CD8-positive, alpha-beta memory T cell (primary cell): ENCODE data around the gene CCS. TPM values are rescaled to one million over a fixed set of nuclear protein-coding genes. Genes with fewer than 3 reads are reported as not detected.

Experiments used
- CTCF ChIA-PET: fragments of 350-600 bp; sonication (Branson Sonifier 250); formaldehyde crosslinking; loops from one replicate; lab custom pipeline; 2021; ENCODE audit warnings: antibody characterized with exemption; lab: Charles Lee
- POLR2A ChIA-PET: fragments of 350-600 bp; sonication (Branson Sonifier 250); formaldehyde crosslinking; loops from one replicate; lab custom pipeline; 2021; ENCODE audit warnings: antibody characterized with exemption; lab: Charles Lee
- DNase-seq, 5 donors: peaks; one replicate each; pipeline versions ENCODE4 v3.0.0 to v3.0.0-alpha.2; 2020 to 2022; ENCODE audit warnings: mixed read lengths in 1 of 5
- H3K27ac ChIP-seq: one replicate; pipeline ENCODE4 v1.7.0; 2013; ENCODE audit warnings: low read depth, mild to moderate bottlenecking, low read length, moderate library complexity
- H3K27me3 ChIP-seq: 2 replicates; pipeline ENCODE4 v1.7.0; 2013; ENCODE audit warnings: low read length, mild to moderate bottlenecking; ENCODE audit not compliant: insufficient read depth, poor library complexity, severe bottlenecking
- H3K36me3 ChIP-seq: 2 replicates; pipeline ENCODE4 v1.7.0; 2013; ENCODE audit warnings: mild to moderate bottlenecking, low read length, moderate library complexity; ENCODE audit not compliant: insufficient read depth
- H3K4me1 ChIP-seq: 2 replicates; pipeline ENCODE4 v1.7.0; 2013; ENCODE audit warnings: mild to moderate bottlenecking, low read length, moderate library complexity; ENCODE audit not compliant: insufficient read depth
- H3K4me3 ChIP-seq: 2 replicates; pipeline ENCODE4 v1.7.0; 2013; ENCODE audit warnings: mild to moderate bottlenecking, low read length
- H3K9me3 ChIP-seq: 2 replicates; pipeline ENCODE4 v1.7.0; 2013; ENCODE audit warnings: mild to moderate bottlenecking, low read length
- H3K27ac Mint-ChIP-seq, 8 donors: one replicate each; pipeline ENCODE4 v1.8.0; 2020 to 2021; ENCODE audit warnings: mixed read lengths in 8 of 8, mild to moderate bottlenecking in 6 of 8, inconsistent platforms in 3 of 8, moderate library complexity in 3 of 8
- H3K27me3 Mint-ChIP-seq, 2 donors: one replicate each; pipeline ENCODE4 v1.8.0; 2020 to 2021; ENCODE audit warnings: mixed read lengths in 2 of 2, mild to moderate bottlenecking in 1 of 2, moderate library complexity in 1 of 2
- H3K36me3 Mint-ChIP-seq, 3 donors: one replicate each; pipeline ENCODE4 v1.8.0; 2020 to 2021; ENCODE audit warnings: mixed read lengths in 3 of 3, inconsistent platforms in 1 of 3, mild to moderate bottlenecking in 1 of 3
- H3K4me1 Mint-ChIP-seq, 3 donors: one replicate each; pipeline ENCODE4 v1.8.0; 2020 to 2021; ENCODE audit warnings: mixed read lengths in 3 of 3, inconsistent platforms in 1 of 3, mild to moderate bottlenecking in 1 of 3
- H3K4me3 Mint-ChIP-seq, 7 donors: one replicate each; pipeline ENCODE4 v1.8.0; 2020 to 2021; ENCODE audit warnings: mixed read lengths in 7 of 7, mild to moderate bottlenecking in 6 of 7, moderate library complexity in 4 of 7, inconsistent platforms in 2 of 7
- H3K9me3 Mint-ChIP-seq, 5 donors: one replicate each; pipeline ENCODE4 v1.8.0; 2020 to 2022; ENCODE audit warnings: mixed read lengths in 5 of 5, mild to moderate bottlenecking in 3 of 5, moderate library complexity in 2 of 5, inconsistent platforms in 1 of 5
- polyA plus RNA-seq: library from polyadenylated mRNA; unstranded; fragments of 300-500 nt; fragmentation: Illumina TruSeq; gene quantifications from one replicate; pipeline ENCODE4 v1.2.3, GENCODE V29; 2021
- total RNA-seq, 2 experiments: library from RNA; stranded (reverse); gene quantifications; one replicate each; pipeline ENCODE4 v1.2.3, GENCODE V29; 2021

Gene CCS
- total and polyA plus RNA-seq, 3 experiments from 2014 or later = 24.1 to 41.1 (median 25.7) TPM

DNA sequence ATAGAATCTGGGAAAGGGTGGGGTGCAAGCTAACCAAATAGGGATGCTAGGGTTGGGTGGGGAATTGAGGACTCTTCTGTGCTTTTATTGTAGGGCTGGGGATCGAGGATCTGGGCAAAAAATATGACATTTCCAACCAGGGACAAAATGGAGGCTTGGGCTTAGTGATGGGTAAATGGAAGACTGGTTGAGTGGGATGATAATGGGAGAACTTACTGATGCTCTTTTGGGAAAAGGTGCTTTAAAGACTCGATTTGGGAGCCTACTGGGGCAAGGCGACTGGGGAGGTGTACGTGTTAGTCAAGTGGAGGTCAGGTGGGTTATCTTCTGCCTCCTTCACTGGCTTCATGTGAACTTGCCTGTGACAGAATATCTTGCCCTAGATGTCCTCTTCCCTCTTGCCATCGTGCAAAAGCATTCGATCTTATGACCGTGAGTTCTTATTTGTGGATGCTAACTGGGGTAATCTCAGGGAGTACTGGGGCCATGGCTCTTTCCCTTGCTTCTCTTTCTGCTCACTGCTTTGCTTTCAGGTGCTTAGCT, 35.1 kb downstream of the CCS start:
- H3K36me3 Mint-ChIP-seq = peaks cover 0 to 79% (median 19%) of the 10 kb centered on the region in 3 donors
- Histone ChIP-seq H3K4me1 (peaks cover 58% of the 10 kb centered on the region), H3K4me3 (no peak overlapping the region), H3K27ac (no peak overlapping the region), H3K9me3 (no peaks in the 10 kb centered on the region), H3K27me3 (no peaks in the 10 kb centered on the region), H3K36me3 (peaks cover 69% of the 10 kb centered on the region)
- H3K27ac Mint-ChIP-seq = peak overlapping the region in 4 of 8 donors; percentile 51 to 86 (median 70)
- peaks cover 47 to 75% (median 58%) of the 10 kb centered on the region in 3 donors for H3K4me1 Mint-ChIP-seq
- CTCF ChIA-PET = interaction anchor here (2.4 kb wide), 1 partner anchor 10 kb away, joined by 14 read pairs; the partner anchor contains the start of gene RBM4
- peak in 1 of 5 donors; percentile 1 for DNase-seq
- H3K9me3 Mint-ChIP-seq = no peaks in the 10 kb centered on the region
- peak overlapping the region in 1 of 7 donors; percentile 33 for H3K4me3 Mint-ChIP-seq
- peaks cover 0 to 7% of the 10 kb centered on the region in 2 donors for H3K27me3 Mint-ChIP-seq
- POLR2A ChIA-PET = interaction anchor here (1.7 kb wide), 2 partner anchors 10 to 11 kb away, joined by 4 to 5 read pairs; partner anchors contain the start of gene RBM4

DNA sequence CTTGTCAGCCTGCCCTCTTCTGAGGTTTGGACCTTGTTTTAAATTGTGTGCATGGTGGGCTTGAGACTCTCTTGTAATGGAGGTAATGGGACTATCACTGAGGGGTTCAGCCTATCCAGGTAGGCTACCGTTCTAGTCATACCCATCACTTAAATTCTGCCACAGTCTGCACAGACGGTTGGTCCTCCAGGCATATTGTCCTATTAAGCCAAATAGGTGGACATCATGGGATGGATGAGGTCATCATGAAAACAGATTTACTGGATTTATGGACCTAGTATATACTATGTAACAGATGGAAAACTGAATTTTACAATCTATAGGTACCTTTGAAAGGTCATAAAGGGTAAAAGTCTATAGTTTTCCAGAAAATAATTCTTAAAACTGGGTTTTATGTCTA, 36.4 kb downstream of the CCS start:
- CTCF ChIA-PET = interaction anchor here (1.4 kb wide), 1 partner anchor 9 kb away, joined by 5 read pairs; the partner anchor contains the start of gene RBM4
- H3K27ac Mint-ChIP-seq = peak overlapping the region in 4 of 8 donors; percentile 26 to 51 (median 44)
- Histone ChIP-seq H3K36me3 (peaks cover 57% of the 10 kb centered on the region), H3K4me1 (peaks cover 46% of the 10 kb centered on the region), H3K9me3 (no peaks in the 10 kb centered on the region), H3K27me3 (no peaks in the 10 kb centered on the region), H3K27ac (no peak overlapping the region), H3K4me3 (no peak overlapping the region)
- H3K9me3 Mint-ChIP-seq = no peaks in the 10 kb centered on the region
- no peak overlapping the region for H3K4me3 Mint-ChIP-seq
- peaks cover under 1 to 70% (median 12%) of the 10 kb centered on the region in 3 donors for H3K36me3 Mint-ChIP-seq
- H3K27me3 Mint-ChIP-seq = peaks cover 0 to 7% of the 10 kb centered on the region in 2 donors
- H3K4me1 Mint-ChIP-seq = peaks cover 38 to 67% (median 52%) of the 10 kb centered on the region in 3 donors
- peak in 1 of 5 donors; percentile 1 for DNase-seq
- POLR2A ChIA-PET = no interaction called here

DNA sequence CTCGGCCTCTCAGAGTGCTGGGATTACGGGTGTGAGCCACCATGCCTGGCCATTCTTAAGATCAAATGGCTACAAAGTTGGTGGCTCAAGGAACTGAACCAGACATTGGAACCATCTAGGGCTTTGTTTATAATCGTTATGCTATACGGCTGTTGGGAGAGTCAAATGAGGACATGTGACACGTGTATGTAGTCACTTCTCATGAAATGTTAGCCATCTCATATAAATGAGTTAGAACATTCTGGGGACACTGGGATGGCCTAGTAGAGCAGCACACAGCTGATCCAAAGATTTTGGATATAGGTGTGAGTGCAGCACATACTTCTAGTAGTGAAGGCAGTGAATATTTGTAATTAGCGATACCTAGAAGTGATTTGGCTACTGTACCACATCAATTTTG, 38.9 kb downstream of the CCS start:
- peaks cover 40 to 60% (median 55%) of the 10 kb centered on the region in 3 donors for H3K4me1 Mint-ChIP-seq
- H3K4me3 Mint-ChIP-seq = peak overlapping the region in 1 of 7 donors; percentile 52
- ChIA-PET POLR2A (no interaction called here), CTCF (interaction anchor here (1.3 kb wide), 1 partner anchor 9 kb away, joined by 3 read pairs; no protein-coding TSS in a partner anchor)
- H3K9me3 Mint-ChIP-seq = no peaks in the 10 kb centered on the region
- no peaks in the 10 kb centered on the region for H3K27me3 Mint-ChIP-seq
- Histone ChIP-seq H3K9me3 (no peaks in the 10 kb centered on the region), H3K36me3 (peaks cover 32% of the 10 kb centered on the region), H3K27me3 (no peaks in the 10 kb centered on the region), H3K4me3 (no peak overlapping the region), H3K27ac (no peak overlapping the region), H3K4me1 (peaks cover 27% of the 10 kb centered on the region)
- H3K36me3 Mint-ChIP-seq = peaks cover 5 to 56% (median 16%) of the 10 kb centered on the region in 3 donors
- H3K27ac Mint-ChIP-seq = peak overlapping the region in 4 of 8 donors; percentile 4 to 79 (median 40)
- DNase-seq = no peak

DNA sequence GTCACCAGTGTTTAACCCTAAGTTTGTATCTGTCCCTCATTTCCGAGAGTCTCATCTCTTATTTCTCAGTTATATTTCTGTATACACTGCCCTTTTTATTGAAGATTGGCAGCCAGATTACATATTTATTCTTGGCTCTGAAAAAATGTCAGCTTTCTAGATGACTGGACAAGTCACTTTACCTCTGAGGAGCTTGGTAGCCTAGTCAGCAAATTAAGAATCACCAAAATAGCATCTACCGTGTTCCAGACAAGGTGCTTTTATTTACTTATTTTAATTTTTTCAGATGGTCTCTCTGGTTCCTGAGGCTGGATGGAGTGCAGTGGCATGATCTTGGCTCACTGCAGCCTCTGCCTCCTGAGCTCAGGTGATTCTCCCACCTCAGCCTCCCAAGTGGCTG, 40.0 kb downstream of the CCS start:
- H3K4me1 Mint-ChIP-seq = peaks cover 44 to 59% (median 57%) of the 10 kb centered on the region in 3 donors
- no peaks in the 10 kb centered on the region for H3K27me3 ChIP-seq
- no peaks in the 10 kb centered on the region for H3K9me3 Mint-ChIP-seq
- H3K27ac Mint-ChIP-seq = peak overlapping the region in 1 of 8 donors; percentile 50
- H3K27me3 Mint-ChIP-seq = no peaks in the 10 kb centered on the region
- H3K9me3 ChIP-seq = no peaks in the 10 kb centered on the region
- peaks cover 21% of the 10 kb centered on the region for H3K36me3 ChIP-seq
- ChIA-PET CTCF (interaction anchor here (1.4 kb wide), 1 partner anchor 12 kb away, joined by 3 read pairs; no protein-coding TSS in a partner anchor), POLR2A (no interaction called here)
- peaks cover 26% of the 10 kb centered on the region for H3K4me1 ChIP-seq
- H3K4me3 ChIP-seq = no peak overlapping the region
- no peak for DNase-seq
- H3K27ac ChIP-seq = no peak overlapping the region
- H3K4me3 Mint-ChIP-seq = no peak overlapping the region
- H3K36me3 Mint-ChIP-seq = peaks cover 5 to 47% (median 16%) of the 10 kb centered on the region in 3 donors

DNA sequence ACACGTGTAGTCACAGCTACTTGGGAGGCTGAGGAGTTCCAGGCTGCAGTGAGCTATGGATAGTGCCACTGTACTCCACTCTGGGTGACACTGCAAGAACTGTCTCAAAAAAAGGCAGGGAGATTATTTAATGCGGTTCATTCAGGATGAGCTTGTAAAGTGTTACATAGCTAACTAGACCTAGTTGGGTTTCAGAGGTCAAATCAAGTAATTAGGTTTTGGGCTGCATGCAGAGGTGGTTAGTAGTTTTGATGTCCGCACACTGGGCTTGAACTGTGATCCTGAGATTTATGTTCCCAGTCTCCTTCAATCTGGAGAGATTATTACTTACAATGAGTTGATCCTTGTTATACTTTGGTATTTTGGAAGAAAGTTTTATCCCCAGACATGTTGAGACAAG, 43.4 kb downstream of the CCS start:
- Mint-ChIP-seq H3K36me3 (peaks cover 5 to 57% (median 22%) of the 10 kb centered on the region in 3 donors), H3K4me3 (peak overlapping the region in 3 of 7 donors; percentile 12 to 53 (median 20)), H3K27ac (peak overlapping the region in 7 of 8 donors; percentile 43 to 95 (median 68)), H3K27me3 (peaks cover 0 to 3% of the 10 kb centered on the region in 2 donors), H3K9me3 (no peaks in the 10 kb centered on the region), H3K4me1 (peaks cover 47 to 64% (median 62%) of the 10 kb centered on the region in 3 donors)
- peaks cover 30% of the 10 kb centered on the region for H3K4me1 ChIP-seq
- CTCF ChIA-PET = interaction anchor here (1.4 to 3.5 kb wide), 2 partner anchors 9 to 42 kb away, joined by 4 to 14 read pairs; partner anchors contain the start of gene RBM4B
- DNase-seq = no peak
- no peak overlapping the region for H3K4me3 ChIP-seq
- H3K36me3 ChIP-seq = peaks cover 17% of the 10 kb centered on the region
- no peak overlapping the region for H3K27ac ChIP-seq
- H3K9me3 ChIP-seq = no peaks in the 10 kb centered on the region
- POLR2A ChIA-PET = interaction anchor here (5.1 kb wide), 1 partner anchor 19 kb away, joined by 153 read pairs; the partner anchor contains the start of gene RBM14
- H3K27me3 ChIP-seq = no peaks in the 10 kb centered on the region

DNA sequence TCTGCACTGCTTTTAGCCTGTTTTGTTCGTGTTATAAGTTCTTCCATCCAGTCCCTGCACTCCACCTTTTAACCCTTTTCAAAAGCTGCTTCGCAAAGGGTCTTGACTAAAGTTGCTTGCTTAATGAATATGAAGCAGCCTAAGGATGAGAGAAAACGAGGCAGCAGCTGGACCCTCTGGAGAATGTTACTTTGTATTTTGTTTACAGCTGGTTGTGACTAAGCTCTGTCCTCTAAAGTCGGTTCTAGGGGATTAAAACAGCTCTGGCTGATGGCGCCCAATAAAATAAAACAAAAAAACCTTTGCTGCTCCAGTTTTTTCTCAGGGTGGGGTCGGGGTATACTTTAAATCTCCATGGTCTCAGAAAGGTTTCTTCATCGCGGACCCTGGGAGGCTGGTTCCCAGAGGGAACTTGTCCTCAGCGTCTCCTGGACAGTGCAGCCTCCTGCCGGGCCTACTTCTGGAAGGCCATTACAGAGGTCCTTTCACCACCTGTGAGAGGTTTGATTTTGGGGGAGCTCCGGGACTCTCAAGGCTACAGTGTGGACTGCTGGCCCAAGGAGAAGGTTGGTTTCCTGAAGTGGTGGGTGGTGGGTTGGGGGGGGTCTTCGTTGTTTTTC, 44.7 kb downstream of the CCS start:
- Mint-ChIP-seq H3K4me3 (peak overlapping the region; percentile 93 to 100 (median 97)), H3K27me3 (peaks cover 0 to 3% of the 10 kb centered on the region in 2 donors), H3K9me3 (no peaks in the 10 kb centered on the region), H3K27ac (peak overlapping the region; percentile 93 to 99 (median 98)), H3K36me3 (peaks cover 6 to 63% (median 23%) of the 10 kb centered on the region in 3 donors), H3K4me1 (peaks cover 55 to 66% (median 66%) of the 10 kb centered on the region in 3 donors)
- H3K4me1 ChIP-seq = peaks cover 37% of the 10 kb centered on the region
- no peaks in the 10 kb centered on the region for H3K27me3 ChIP-seq
- POLR2A ChIA-PET = interaction anchor here (0.6 to 5.1 kb wide), 18 partner anchors 9 to 292 kb away, joined by 3 to 153 read pairs (median 6); partner anchors contain the start of genes CCDC87, CCS, RBM14 and RBM4B
- H3K9me3 ChIP-seq = no peaks in the 10 kb centered on the region
- CTCF ChIA-PET = interaction anchor here (0.8 to 3.5 kb wide), 12 partner anchors 8 to 59 kb away, joined by 3 to 30 read pairs (median 10); partner anchors contain the start of genes CCDC87, CCS, RBM14 and RBM4B
- DNase-seq = no peak
- H3K36me3 ChIP-seq = peaks cover 29% of the 10 kb centered on the region
- H3K4me3 ChIP-seq = peak overlapping the region; percentile 52
- H3K27ac ChIP-seq = peak overlapping the region; percentile 52

DNA sequence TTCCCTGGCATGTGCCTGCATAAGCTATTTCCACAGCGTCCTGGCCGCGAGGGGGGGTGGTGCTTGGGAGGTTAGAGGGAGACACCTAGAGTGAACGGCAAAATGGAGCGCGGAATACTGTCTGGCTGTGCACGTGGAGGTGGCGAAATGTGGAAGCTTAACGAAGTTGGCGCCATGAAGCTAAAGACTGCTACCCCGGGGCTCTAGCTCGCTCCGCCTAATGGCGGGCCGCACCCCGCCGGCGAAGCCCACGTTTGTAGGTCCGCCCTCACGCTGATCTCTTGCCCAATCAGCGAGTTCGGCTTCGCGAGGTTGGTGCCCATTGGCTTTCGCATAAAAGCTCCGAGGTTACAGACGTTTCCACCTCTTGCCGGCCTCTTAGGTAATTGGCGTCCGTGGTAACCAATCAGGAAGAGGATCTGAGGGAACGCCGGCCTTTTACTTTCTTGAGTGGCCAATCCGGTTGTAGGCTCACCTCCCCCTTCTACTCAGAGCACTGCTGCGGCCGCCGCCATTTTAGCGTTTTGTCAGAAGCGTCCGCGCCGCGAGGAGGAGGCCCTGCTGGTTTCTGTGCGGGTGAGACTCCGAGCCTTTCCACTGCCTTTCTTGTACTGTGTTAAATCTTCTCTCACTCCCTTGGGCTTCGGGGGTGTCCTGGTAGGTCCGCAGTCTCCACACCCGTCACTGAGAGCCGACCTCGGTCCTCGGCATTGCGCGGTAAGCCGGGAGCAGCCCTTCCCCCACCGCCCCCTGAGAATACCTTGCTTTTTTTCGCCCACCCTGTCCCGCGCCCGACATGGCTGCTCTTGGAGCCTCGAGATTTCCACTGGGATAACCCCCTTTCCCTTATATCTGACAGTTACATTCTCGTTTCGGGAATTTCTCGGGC, 45.4 kb downstream of the CCS start, which contains the start of gene RBM4:
Gene RBM4 (plus strand): TSS at position 527 of the 889 bp plus-strand sequence. CDS start 1,009 bp downstream, outside the sequence.
- Histone ChIP-seq H3K36me3 (peaks cover 37% of the 10 kb centered on the region), H3K9me3 (no peaks in the 10 kb centered on the region), H3K27ac (peak within 1 kb of the TSS; percentile 92), H3K27me3 (no peaks in the 10 kb centered on the region), H3K4me3 (peak within 1 kb of the TSS; percentile 92), H3K4me1 (peaks cover 45% of the 10 kb centered on the region)
- Mint-ChIP-seq H3K4me1 (peaks cover 63 to 73% (median 70%) of the 10 kb centered on the region in 3 donors), H3K9me3 (no peaks in the 10 kb centered on the region), H3K27me3 (peaks cover 0 to 6% of the 10 kb centered on the region in 2 donors), H3K27ac (peak within 1 kb of the TSS; percentile 93 to 99 (median 98)), H3K36me3 (peaks cover 13 to 68% (median 29%) of the 10 kb centered on the region in 3 donors), H3K4me3 (peak within 1 kb of the TSS; percentile 93 to 100 (median 97))
- CTCF ChIA-PET = interaction anchor here (0.6 to 3.5 kb wide), 17 partner anchors 9 to 1521 kb away, joined by 3 to 30 read pairs (median 7); partner anchors contain the start of genes CCDC87, CCS, RBM14 and RBM4B
- DNase-seq = peak; percentile 92 to 99 (median 97)
- POLR2A ChIA-PET = interaction anchor here (0.6 to 5.1 kb wide), 21 partner anchors 9 to 349 kb away, joined by 3 to 153 read pairs (median 5); partner anchors contain the start of genes CCDC87, CCS, PELI3 and RBM14
